OCI-LY3 (cell line): ENCODE results near the gene ANKRD30A.

Experiments used
- CTCF ChIP-seq: fragments of 200-600, 300-600 bp; sonication (generic); IDR thresholded peaks from 2 replicates; pipeline ENCODE4 v1.5.1; 2014; ENCODE audit warnings: antibody characterized with exemption, low read length, low read depth
- EZH2phosphoT487 ChIP-seq: fragments of 200-600 bp; shearing (Covaris generic); IDR thresholded peaks from 2 replicates; pipeline ENCODE4 v1.6.1; 2018; ENCODE audit warnings: antibody characterized with exemption, mixed run types, low read depth

GRCh38 chr10:37234692-37235091, 109.3 kb downstream of the ANKRD30A start:
- TF ChIP-seq CTCF (no peak), EZH2phosphoT487 (no peak)
